PFSK-1 (cell line): ENCODE results near the gene NPHP1.

Experiments used
- SIN3A ChIP-seq: IDR thresholded peaks from 2 replicates; pipeline ENCODE4 v1.6.1; 2012; ENCODE audit warnings: mild to moderate bottlenecking, low read length, moderate library complexity, borderline replicate concordance; ENCODE audit not compliant: insufficient read depth
- TAF1 ChIP-seq: IDR thresholded peaks from 2 replicates; pipeline ENCODE4 v1.6.1; 2012; ENCODE audit warnings: low read length, control low read depth, borderline replicate concordance; ENCODE audit not compliant: insufficient read depth

DNA sequence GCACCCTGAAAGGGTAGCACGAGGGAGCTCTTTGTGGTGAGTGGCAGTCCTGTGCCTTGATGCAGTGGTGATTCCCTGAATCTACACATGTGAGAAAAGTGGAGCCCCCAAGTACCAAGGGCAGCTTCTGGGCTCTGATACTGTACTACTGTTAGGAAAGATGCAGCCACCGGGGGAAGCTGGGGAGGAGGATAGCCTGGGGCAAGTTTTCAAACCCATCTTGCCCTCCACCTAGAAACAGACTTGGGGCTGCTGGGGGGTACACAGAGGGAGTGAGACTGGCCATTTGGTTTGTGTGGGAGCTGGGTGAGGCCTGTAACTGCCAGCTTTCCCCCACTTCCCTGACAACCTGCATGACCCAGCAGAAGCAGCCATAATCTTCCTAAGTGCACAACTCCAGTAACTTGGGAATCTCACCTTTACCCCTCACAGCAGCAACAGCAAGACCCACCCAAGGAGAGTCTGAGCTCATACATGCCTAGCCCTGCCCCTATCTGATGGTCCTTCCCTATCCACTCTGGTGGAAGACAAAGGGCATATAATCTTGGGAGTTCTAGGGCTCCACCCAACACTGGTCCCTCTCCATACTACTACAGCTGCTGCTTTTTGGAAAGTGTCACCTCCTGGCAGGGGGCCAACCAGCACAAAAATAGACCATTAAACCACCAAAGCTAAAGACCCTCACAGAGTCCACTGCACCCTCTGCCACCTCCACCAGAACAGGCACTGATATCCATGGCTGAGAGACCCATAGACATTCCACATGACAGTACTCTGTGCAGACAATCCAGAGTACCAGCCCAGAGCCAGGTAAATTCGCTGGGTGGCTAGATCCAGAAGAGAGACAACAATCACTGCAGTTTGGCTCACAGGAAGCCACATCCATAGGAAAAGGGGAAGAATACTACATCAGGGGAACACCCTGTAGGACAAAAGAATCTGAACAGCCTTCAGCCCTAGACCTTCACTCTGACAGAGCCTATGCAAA lies 97.4 kb downstream of the NPHP1 start:
- TF ChIP-seq TAF1 (no peak), SIN3A (no peak)
